ENCODE measurements around the gene CFD. TPM values are rescaled to one million over a fixed set of nuclear protein-coding genes. Genes with fewer than 3 reads are reported as not detected.

The CFD gene
- 0.90 TPM in 1 of 2 replicates, not detected in the other for total RNA-seq (ENCODE audit: low replicate concordance)

- H3K36me3 Mint-ChIP-seq: no peaks in the 10 kb centered on the region
- Histone ChIP-seq H3K9ac (no peak within 1 kb of the TSS), H3K79me2 (ENCODE audit: low read depth) (no peaks in the 10 kb centered on the region), H3K4me3 (peak within 1 kb of the TSS; percentile 42), H4K20me1 (ENCODE audit: low read depth) (peaks cover 5% of the 10 kb centered on the region), H3K36me3 (no peaks in the 10 kb centered on the region), H3K27ac (no peak within 1 kb of the TSS), H3K4me2 (peak within 1 kb of the TSS; percentile 75), H2AFZ (replicated peaks) (no peak within 1 kb of the TSS), H3K27me3 (peaks cover 61% of the 10 kb centered on the region), H3K9me3 (ENCODE audit: low read depth) (no peaks in the 10 kb centered on the region), H3F3A (ENCODE audit: low read depth) (peaks cover 22% of the 10 kb centered on the region), H3K4me1 (no peaks in the 10 kb centered on the region)
- no peak for DNase-seq (ENCODE audit: low spot score)
- peaks cover 4% of the 10 kb centered on the region for H3K4me1 Mint-ChIP-seq
- no peak within 1 kb of the TSS for H3K27ac Mint-ChIP-seq
- H3K9me3 Mint-ChIP-seq: no peaks in the 10 kb centered on the region
- TF ChIP-seq EZH2 (IDR thresholded peaks at IDR 0.05) (no peak), EZH2phosphoT487 (IDR thresholded peaks at IDR 0.05) (no peak), CTCF (IDR thresholded peaks at IDR 0.05) (no peak)
- peaks cover 35% of the 10 kb centered on the region for H3K27me3 Mint-ChIP-seq (ENCODE audit: insufficient read depth, low read depth)
- H3K4me3 Mint-ChIP-seq: peak within 1 kb of the TSS; percentile 59
Observed at GRCh38 chr19:858868-859843, at the start of gene CFD. Gene CFD (plus strand): TSS chr19:859664. CDS start chr19:859690, 26 bp downstream.

- Histone ChIP-seq H3K27ac (peak overlapping the region; percentile 74), H3K36me3 (peaks cover 3% of the 10 kb centered on the region), H4K20me1 (ENCODE audit: low read depth) (peaks cover 74% of the 10 kb centered on the region), H3K79me2 (ENCODE audit: low read depth) (peaks cover 45% of the 10 kb centered on the region), H3F3A (ENCODE audit: low read depth) (peaks cover 63% of the 10 kb centered on the region), H3K4me3 (no peak overlapping the region), H3K9ac (no peak overlapping the region), H3K27me3 (no peaks in the 10 kb centered on the region), H3K4me2 (no peak overlapping the region), H2AFZ (replicated peaks) (no peak overlapping the region), H3K9me3 (ENCODE audit: low read depth) (no peaks in the 10 kb centered on the region), H3K4me1 (no peaks in the 10 kb centered on the region)
- no peaks in the 10 kb centered on the region for H3K9me3 Mint-ChIP-seq
- peaks cover 29% of the 10 kb centered on the region for H3K36me3 Mint-ChIP-seq
- no peak for DNase-seq (ENCODE audit: low spot score)
- H3K4me1 Mint-ChIP-seq: no peaks in the 10 kb centered on the region
- TF ChIP-seq EZH2 (IDR thresholded peaks at IDR 0.05) (no peak), CTCF (IDR thresholded peaks at IDR 0.05) (no peak), EZH2phosphoT487 (IDR thresholded peaks at IDR 0.05) (no peak)
- no peak overlapping the region for H3K4me3 Mint-ChIP-seq
- H3K27me3 Mint-ChIP-seq (ENCODE audit: insufficient read depth, low read depth): peaks cover 10% of the 10 kb centered on the region
- no peak overlapping the region for H3K27ac Mint-ChIP-seq
Observed at GRCh38 chr19:810077-810855, 49.2 kb upstream of the CFD start.

GRCh38 chr19:810883-811489 is 48.5 kb upstream of the CFD start:
- no peak for DNase-seq (ENCODE audit: low spot score)

More at GRCh38 chr19:810883-811489, 48.5 kb upstream of the CFD start:
- H3K4me1 ChIP-seq: no peaks in the 10 kb centered on the region
- H3K27ac Mint-ChIP-seq: no peak overlapping the region
- H3K4me2 ChIP-seq: no peak overlapping the region
- no peak for TF ChIP-seq CTCF (IDR thresholded peaks at IDR 0.05)
- H3K9me3 Mint-ChIP-seq: peaks cover 2% of the 10 kb centered on the region
- H3K36me3 ChIP-seq: peaks cover 3% of the 10 kb centered on the region
- peaks cover 58% of the 10 kb centered on the region for H3F3A ChIP-seq (ENCODE audit: low read depth)
- peaks cover 13% of the 10 kb centered on the region for H3K27me3 Mint-ChIP-seq (ENCODE audit: insufficient read depth, low read depth)
- H3K4me3 ChIP-seq: no peak overlapping the region
- H3K9me3 ChIP-seq (ENCODE audit: low read depth): no peaks in the 10 kb centered on the region
- peak overlapping the region; percentile 74 for H3K27ac ChIP-seq
- peaks cover 38% of the 10 kb centered on the region for H3K79me2 ChIP-seq (ENCODE audit: low read depth)
- peaks cover 33% of the 10 kb centered on the region for H3K36me3 Mint-ChIP-seq
- H3K27me3 ChIP-seq: no peaks in the 10 kb centered on the region
- peaks cover 3% of the 10 kb centered on the region for H3K4me1 Mint-ChIP-seq
- H3K9ac ChIP-seq: no peak overlapping the region
- H3K4me3 Mint-ChIP-seq: no peak overlapping the region
- H2AFZ ChIP-seq (replicated peaks): no peak overlapping the region
- peaks cover 67% of the 10 kb centered on the region for H4K20me1 ChIP-seq (ENCODE audit: low read depth)
